Mucosa of descending colon (tissue), 3 donors: ENCODE measurements around the gene ERV3-1. TPM values are rescaled to one million over a fixed set of nuclear protein-coding genes. Genes with fewer than 3 reads are reported as not detected.

Source experiments
- total RNA-seq, 3 donors: library from RNA; stranded (reverse); fragmentation: NEBNext Ultra II Directional in 2 of 3; extraction: Animal tissue kit (Norgen Biotek cat#: 25700) in 2 of 3; gene quantifications; one replicate each; pipeline versions ENCODE4 v1.2.1 to v1.2.4, GENCODE V29; 2021 to 2023
- donor health status: DM: no; HTN: no; CAD: no; lungs with moderate emphysema.
- donor health status: DM: no; HTN: no; CAD: no.
- donor health status: DM: no; HTN: yes; CAD: no.

The ERV3-1 gene
- total RNA-seq, 3 donors from 2014 or later: 6.8 to 13.5 (median 9.0) TPM

Other genes starting within 250 kb of the ERV3-1 start
- 1 to 10 TPM; 7.4 to 8.6 (median 8.5) TPM for gene ZNF138, start 212.3 kb downstream of the ERV3-1 start, total RNA-seq
- gene ZNF273, start 103.4 kb downstream of the ERV3-1 start, total RNA-seq: 1 to 10 TPM; 6.5 to 7.6 (median 6.9) TPM
- gene ZNF117, start 15.7 kb downstream of the ERV3-1 start, total RNA-seq: 1 to 10 TPM; 3.8 to 7.0 (median 6.3) TPM